Measurements from ENCODE around the gene LSM12.

GRCh38 chr17:44038604-44039011, 27.9 kb downstream of the LSM12 start:
- TF ChIP-seq POLR2A (IDR thresholded peaks at IDR 0.05), result no peak
- no peak for TF ChIP-seq CTCF (IDR thresholded peaks at IDR 0.05)

Data from thyroid gland (tissue), 4 donors.